ENCODE data around the gene SPRY2. TPM values are rescaled to one million over a fixed set of nuclear protein-coding genes. Genes with fewer than 3 reads are reported as not detected.

The SPRY2 gene
- total and polyA plus RNA-seq, 2 donors (not counting 3 experiments of a cell fraction or from before 2014, with no cell fraction given): 26.2 to 52.3 TPM

DNA sequence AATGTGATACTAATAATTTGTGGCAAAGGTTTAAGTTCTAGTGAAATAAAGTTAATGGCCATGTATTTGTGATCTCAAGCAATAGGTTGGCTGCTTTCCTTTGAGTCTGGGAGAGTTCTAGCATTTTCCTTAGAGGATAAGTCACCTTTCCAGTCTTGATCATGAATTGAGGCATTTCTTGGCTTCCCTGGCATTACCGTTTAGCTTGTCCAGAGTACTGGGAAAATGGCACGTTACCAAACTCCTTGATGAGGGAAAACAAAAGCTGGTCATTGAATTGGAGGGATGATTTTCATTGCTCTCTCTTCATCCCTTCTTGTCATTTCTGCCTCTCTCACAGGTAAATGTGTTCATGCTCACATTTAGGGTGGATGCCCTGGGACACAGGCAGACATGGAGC lies 34.0 kb upstream of the SPRY2 start:
- no peak for TF ChIP-seq GATA2 (IDR thresholded peaks at IDR 0.05; ENCODE audit: insufficient read depth, insufficient read length, low read depth, low read length)
- TF ChIP-seq, protein P1, sequence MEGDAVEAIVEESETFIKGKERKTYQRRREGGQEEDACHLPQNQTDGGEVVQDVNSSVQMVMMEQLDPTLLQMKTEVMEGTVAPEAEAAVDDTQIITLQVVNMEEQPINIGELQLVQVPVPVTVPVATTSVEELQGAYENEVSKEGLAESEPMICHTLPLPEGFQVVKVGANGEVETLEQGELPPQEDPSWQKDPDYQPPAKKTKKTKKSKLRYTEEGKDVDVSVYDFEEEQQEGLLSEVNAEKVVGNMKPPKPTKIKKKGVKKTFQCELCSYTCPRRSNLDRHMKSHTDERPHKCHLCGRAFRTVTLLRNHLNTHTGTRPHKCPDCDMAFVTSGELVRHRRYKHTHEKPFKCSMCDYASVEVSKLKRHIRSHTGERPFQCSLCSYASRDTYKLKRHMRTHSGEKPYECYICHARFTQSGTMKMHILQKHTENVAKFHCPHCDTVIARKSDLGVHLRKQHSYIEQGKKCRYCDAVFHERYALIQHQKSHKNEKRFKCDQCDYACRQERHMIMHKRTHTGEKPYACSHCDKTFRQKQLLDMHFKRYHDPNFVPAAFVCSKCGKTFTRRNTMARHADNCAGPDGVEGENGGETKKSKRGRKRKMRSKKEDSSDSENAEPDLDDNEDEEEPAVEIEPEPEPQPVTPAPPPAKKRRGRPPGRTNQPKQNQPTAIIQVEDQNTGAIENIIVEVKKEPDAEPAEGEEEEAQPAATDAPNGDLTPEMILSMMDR (IDR thresholded peaks at IDR 0.05; ENCODE audit: extremely low read depth in 1 of 2, insufficient read depth in 1 of 2, low read depth in 1 of 2, low read length in 2 of 2): no peak
- TF ChIP-seq EZH2 (IDR thresholded peaks at IDR 0.05; ENCODE audit: borderline replicate concordance, low read depth, low read length, severe bottlenecking): no peak
- TF ChIP-seq JUN (IDR thresholded peaks at IDR 0.05; ENCODE audit: borderline replicate concordance, insufficient read depth, insufficient read length, low read depth): no peak
- TF ChIP-seq MYC (IDR thresholded peaks at IDR 0.05; ENCODE audit: low read depth, low read length): no peak
- TF ChIP-seq FOS (IDR thresholded peaks at IDR 0.05; ENCODE audit: borderline replicate concordance, insufficient read depth, low read length): no peak
- TF ChIP-seq POLR2A (IDR thresholded peaks at IDR 0.05; ENCODE audit: low read depth, low read length): no peak
- TF ChIP-seq, protein P2, sequence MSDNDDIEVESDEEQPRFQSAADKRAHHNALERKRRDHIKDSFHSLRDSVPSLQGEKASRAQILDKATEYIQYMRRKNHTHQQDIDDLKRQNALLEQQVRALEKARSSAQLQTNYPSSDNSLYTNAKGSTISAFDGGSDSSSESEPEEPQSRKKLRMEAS (IDR thresholded peaks at IDR 0.05; ENCODE audit: insufficient read depth, insufficient read length): no peak
- TF ChIP-seq POLR2AphosphoS5 (IDR thresholded peaks at IDR 0.05; ENCODE audit: insufficient read depth, low read depth, low read length): no peak
- no peak for FAIRE-seq
- BruUV-seq (replicated peaks): no TSS peak

More for the DNA sequence above, 34.0 kb upstream of the SPRY2 start:
- Histone ChIP-seq H3K9me3 (replicated peaks; ENCODE audit: control insufficient read depth, insufficient read depth, low read length) (no peaks in the 10 kb centered on the region), H2AFZ (ENCODE audit: low read depth, low read length) (no peak overlapping the region), H3K27me3 (ENCODE audit: control insufficient read depth in 2 of 2, insufficient read depth in 2 of 2, low read length in 2 of 2) (no peaks in the 10 kb centered on the region), H3K4me3 (replicated peaks in 1 of 3; ENCODE audit: insufficient read depth in 1 of 3, low read depth in 1 of 3, low read length in 3 of 3) (no peak overlapping the region), H3K9me1 (replicated peaks; ENCODE audit: control insufficient read depth, extremely low read depth, insufficient read depth, low read length) (no peaks in the 10 kb centered on the region), H3K79me2 (ENCODE audit: control insufficient read depth, insufficient read depth, low read length) (no peaks in the 10 kb centered on the region), H3K9ac (replicated peaks; ENCODE audit: extremely low read depth, insufficient read depth, low read length) (no peak overlapping the region), H4K20me1 (replicated peaks; ENCODE audit: control insufficient read depth, extremely low read depth, insufficient read depth, low read length) (no peaks in the 10 kb centered on the region), H3K4me2 (ENCODE audit: insufficient read depth, low read length) (no peak overlapping the region), H3K4me1 (ENCODE audit: control insufficient read depth, extremely low read depth, insufficient read depth, low read length) (no peaks in the 10 kb centered on the region), H3K36me3 (ENCODE audit: control insufficient read depth in 2 of 2, extremely low read depth in 1 of 2, insufficient read depth in 2 of 2, low read length in 2 of 2) (no peaks in the 10 kb centered on the region), H3K27ac (ENCODE audit: insufficient read depth, low read depth, low read length) (no peak overlapping the region)
- ChIA-PET CTCF (no interaction called here), POLR2A (no interaction called here)
- no peak for DNase-seq (ENCODE audit: low read depth, low spot score)
- intact Hi-C loops (cut with micrococcal nuclease): no loop called here
- dilution Hi-C loops (cut with MboI; ENCODE audit: extremely low pct_ligation_motif_present, low sequenced_read_pairs): no loop called here
